ENCODE results near the gene ELOVL2. TPM values are rescaled to one million over a fixed set of nuclear protein-coding genes. Genes with fewer than 3 reads are reported as not detected.

The ELOVL2 gene
- total RNA-seq, 1 donor from 2014 or later = not detected

GRCh38 chr6:10960171-10960570 is 83.9 kb downstream of the ELOVL2 start:
- Mint-ChIP-seq H3K4me3 (ENCODE audit: low read depth) (no peak overlapping the region), H3K27ac (no peak overlapping the region), H3K9me3 (no peaks in the 10 kb centered on the region), H3K27me3 (ENCODE audit: low read depth) (peaks cover 7% of the 10 kb centered on the region), H3K4me1 (ENCODE audit: low read depth) (no peaks in the 10 kb centered on the region), H3K36me3 (ENCODE audit: low read depth) (no peaks in the 10 kb centered on the region)
- no peak for DNase-seq (ENCODE audit: low spot score)
- intact Hi-C loops (cut with micrococcal nuclease) = no loop called here

GRCh38 chr6:10957414-10957886 is 86.7 kb downstream of the ELOVL2 start:
- H3K4me3 Mint-ChIP-seq (ENCODE audit: low read depth) = no peak overlapping the region
- peaks cover 4% of the 10 kb centered on the region for H3K27me3 Mint-ChIP-seq (ENCODE audit: low read depth)
- H3K9me3 Mint-ChIP-seq = no peaks in the 10 kb centered on the region
- no peak for DNase-seq (ENCODE audit: low spot score)
- intact Hi-C loops (cut with micrococcal nuclease) = no loop called here
- H3K27ac Mint-ChIP-seq = no peak overlapping the region
- no peaks in the 10 kb centered on the region for H3K4me1 Mint-ChIP-seq (ENCODE audit: low read depth)
- no peaks in the 10 kb centered on the region for H3K36me3 Mint-ChIP-seq (ENCODE audit: low read depth)

- Mint-ChIP-seq H3K36me3 (ENCODE audit: low read depth) (no peaks in the 10 kb centered on the region), H3K27ac (no peak overlapping the region), H3K4me3 (ENCODE audit: low read depth) (no peak overlapping the region), H3K4me1 (ENCODE audit: low read depth) (no peaks in the 10 kb centered on the region), H3K27me3 (ENCODE audit: low read depth) (peaks cover 6% of the 10 kb centered on the region), H3K9me3 (no peaks in the 10 kb centered on the region)
- intact Hi-C loops (cut with micrococcal nuclease) = no loop called here
- no peak for DNase-seq (ENCODE audit: low spot score)
These were observed 87.3 kb downstream of the ELOVL2 start for GRCh38 chr6:10956776-10957175.

GRCh38 chr6:10954590-10955010 is 89.5 kb downstream of the ELOVL2 start:
- H3K27me3 Mint-ChIP-seq (ENCODE audit: low read depth) = peaks cover 10% of the 10 kb centered on the region
- intact Hi-C loops (cut with micrococcal nuclease) = loop anchor here (1.0 to 2.0 kb wide), 3 partner anchors 114 to 620 kb away; no protein-coding TSS in a partner anchor
- H3K36me3 Mint-ChIP-seq (ENCODE audit: low read depth) = no peaks in the 10 kb centered on the region

GRCh38 chr6:10951675-10952282 is 92.3 kb downstream of the ELOVL2 start:
- no peak for DNase-seq (ENCODE audit: low spot score)
- H3K27me3 Mint-ChIP-seq (ENCODE audit: low read depth) = peaks cover 20% of the 10 kb centered on the region
- H3K4me1 Mint-ChIP-seq (ENCODE audit: low read depth) = no peaks in the 10 kb centered on the region
- intact Hi-C loops (cut with micrococcal nuclease) = no loop called here
- H3K36me3 Mint-ChIP-seq (ENCODE audit: low read depth) = no peaks in the 10 kb centered on the region
- H3K9me3 Mint-ChIP-seq = no peaks in the 10 kb centered on the region
- H3K4me3 Mint-ChIP-seq (ENCODE audit: low read depth) = no peak overlapping the region
- H3K27ac Mint-ChIP-seq = no peak overlapping the region

More at GRCh38 chr6:10954590-10955010, 89.5 kb downstream of the ELOVL2 start:
- no peak overlapping the region for H3K27ac Mint-ChIP-seq
- H3K4me3 Mint-ChIP-seq (ENCODE audit: low read depth) = no peak overlapping the region
- no peaks in the 10 kb centered on the region for H3K9me3 Mint-ChIP-seq
- no peaks in the 10 kb centered on the region for H3K4me1 Mint-ChIP-seq (ENCODE audit: low read depth)
- DNase-seq (ENCODE audit: low spot score) = peak; percentile 51

GRCh38 chr6:10949579-10950490 is 94.3 kb downstream of the ELOVL2 start:
- H3K4me1 Mint-ChIP-seq (ENCODE audit: low read depth) = no peaks in the 10 kb centered on the region
- no peak overlapping the region for H3K4me3 Mint-ChIP-seq (ENCODE audit: low read depth)
- intact Hi-C loops (cut with micrococcal nuclease) = no loop called here
- H3K36me3 Mint-ChIP-seq (ENCODE audit: low read depth) = no peaks in the 10 kb centered on the region
- no peaks in the 10 kb centered on the region for H3K9me3 Mint-ChIP-seq
- H3K27ac Mint-ChIP-seq = no peak overlapping the region
- peaks cover 23% of the 10 kb centered on the region for H3K27me3 Mint-ChIP-seq (ENCODE audit: low read depth)
- DNase-seq (ENCODE audit: low spot score) = no peak

GRCh38 chr6:10947966-10948365 is 96.1 kb downstream of the ELOVL2 start:
- Mint-ChIP-seq H3K36me3 (ENCODE audit: low read depth) (no peaks in the 10 kb centered on the region), H3K27me3 (ENCODE audit: low read depth) (peaks cover 22% of the 10 kb centered on the region), H3K9me3 (no peaks in the 10 kb centered on the region), H3K4me3 (ENCODE audit: low read depth) (no peak overlapping the region), H3K27ac (no peak overlapping the region), H3K4me1 (ENCODE audit: low read depth) (no peaks in the 10 kb centered on the region)
- intact Hi-C loops (cut with micrococcal nuclease) = no loop called here
- no peak for DNase-seq (ENCODE audit: low spot score)

- intact Hi-C loops (cut with micrococcal nuclease) = no loop called here
- Mint-ChIP-seq H3K36me3 (ENCODE audit: low read depth) (no peaks in the 10 kb centered on the region), H3K9me3 (no peaks in the 10 kb centered on the region), H3K4me1 (ENCODE audit: low read depth) (no peaks in the 10 kb centered on the region), H3K27me3 (ENCODE audit: low read depth) (peaks cover 19% of the 10 kb centered on the region), H3K27ac (no peak overlapping the region), H3K4me3 (ENCODE audit: low read depth) (no peak overlapping the region)
- DNase-seq (ENCODE audit: low spot score) = no peak
These were observed 98.3 kb downstream of the ELOVL2 start for GRCh38 chr6:10945845-10946244.

- no peaks in the 10 kb centered on the region for H3K36me3 Mint-ChIP-seq (ENCODE audit: low read depth)
- H3K27me3 Mint-ChIP-seq (ENCODE audit: low read depth) = peaks cover 9% of the 10 kb centered on the region
- no peaks in the 10 kb centered on the region for H3K4me1 Mint-ChIP-seq (ENCODE audit: low read depth)
- H3K9me3 Mint-ChIP-seq = no peaks in the 10 kb centered on the region
- DNase-seq (ENCODE audit: low spot score) = no peak
- H3K4me3 Mint-ChIP-seq (ENCODE audit: low read depth) = no peak overlapping the region
- intact Hi-C loops (cut with micrococcal nuclease) = no loop called here
- H3K27ac Mint-ChIP-seq = no peak overlapping the region
These were observed 104.3 kb downstream of the ELOVL2 start for GRCh38 chr6:10939840-10940239.

- Mint-ChIP-seq H3K9me3 (no peaks in the 10 kb centered on the region), H3K27ac (no peak overlapping the region), H3K4me1 (ENCODE audit: low read depth) (no peaks in the 10 kb centered on the region), H3K36me3 (ENCODE audit: low read depth) (no peaks in the 10 kb centered on the region), H3K4me3 (ENCODE audit: low read depth) (no peak overlapping the region), H3K27me3 (ENCODE audit: low read depth) (peaks cover 9% of the 10 kb centered on the region)
- intact Hi-C loops (cut with micrococcal nuclease) = no loop called here
- no peak for DNase-seq (ENCODE audit: low spot score)
These were observed 111.0 kb downstream of the ELOVL2 start for GRCh38 chr6:10933126-10933525.

Other genes with a start within 250 kb of the ELOVL2 start
- 0.41 and 0.71 TPM in 2 replicates for gene MAK, start 205.8 kb downstream of the ELOVL2 start, total RNA-seq
- not detected in 2 replicates for gene GCM2, start 162.3 kb downstream of the ELOVL2 start, total RNA-seq
- gene SYCP2L, start 157.3 kb downstream of the ELOVL2 start, total RNA-seq = 0.11 and 0.23 TPM in 2 replicates
- 12.2 and 12.3 TPM in 2 replicates for gene SMIM13, start 49.5 kb upstream of the ELOVL2 start, total RNA-seq
- not detected in 2 replicates for gene ERVFRD-1, start 67.4 kb upstream of the ELOVL2 start, total RNA-seq
- gene NEDD9, start 188.4 kb upstream of the ELOVL2 start, total RNA-seq = 34.5 and 35.0 TPM in 2 replicates

Measured in activated T-helper 2 cell treated with anti-CD3 and anti-CD28 coated beads, Interferon-gamma antibody, Interleukin-2, Interleukin-4, amounts not matched to agents 10 μg/mL and 5 μg/mL and 100 μg/mL, durations not matched to agents 14 hours and 24 hours and 36 hours (primary cell).